Measurements from ENCODE around the gene PLOD1. TPM values are rescaled to one million over a fixed set of nuclear protein-coding genes. Genes with fewer than 3 reads are reported as not detected.
"Not testable (repeated sequence)": the region's sequence is repeated elsewhere in the genome, so short reads cannot be mapped to it uniquely, and the experiment has no call there.

The PLOD1 gene
- 242 and 359 TPM in 2 replicates for total RNA-seq

GRCh38 chr1:11934302-11935056 lies at the start of gene PLOD1:
Gene PLOD1 (plus strand): TSS chr1:11934717. CDS start chr1:11934780, 63 bp downstream.
- peak; percentile 91 for DNase-seq

- no peak for DNase-seq
Measured at GRCh38 chr1:11885916-11886315, 48.6 kb upstream of the PLOD1 start.

- DNase-seq = no peak
Measured at GRCh38 chr1:11886986-11887665, 47.4 kb upstream of the PLOD1 start.

DNA sequence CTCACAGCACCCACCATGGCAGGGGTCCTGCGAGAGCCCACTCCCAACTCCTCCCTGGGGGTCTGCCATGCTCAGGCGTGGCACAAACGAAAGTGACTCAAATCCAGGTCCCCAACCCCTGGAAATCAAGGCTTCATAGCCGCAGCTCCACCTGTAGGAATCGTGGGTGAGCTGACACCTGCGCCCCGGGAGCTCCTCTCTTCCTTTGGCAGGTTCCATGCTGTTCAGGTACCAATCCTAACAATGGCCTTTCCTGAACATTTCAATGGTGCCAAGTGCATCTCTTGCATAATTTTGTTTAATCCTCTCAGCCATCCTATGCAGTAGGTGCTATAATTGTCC lies 46.9 kb upstream of the PLOD1 start:
- no peak for DNase-seq

DNA sequence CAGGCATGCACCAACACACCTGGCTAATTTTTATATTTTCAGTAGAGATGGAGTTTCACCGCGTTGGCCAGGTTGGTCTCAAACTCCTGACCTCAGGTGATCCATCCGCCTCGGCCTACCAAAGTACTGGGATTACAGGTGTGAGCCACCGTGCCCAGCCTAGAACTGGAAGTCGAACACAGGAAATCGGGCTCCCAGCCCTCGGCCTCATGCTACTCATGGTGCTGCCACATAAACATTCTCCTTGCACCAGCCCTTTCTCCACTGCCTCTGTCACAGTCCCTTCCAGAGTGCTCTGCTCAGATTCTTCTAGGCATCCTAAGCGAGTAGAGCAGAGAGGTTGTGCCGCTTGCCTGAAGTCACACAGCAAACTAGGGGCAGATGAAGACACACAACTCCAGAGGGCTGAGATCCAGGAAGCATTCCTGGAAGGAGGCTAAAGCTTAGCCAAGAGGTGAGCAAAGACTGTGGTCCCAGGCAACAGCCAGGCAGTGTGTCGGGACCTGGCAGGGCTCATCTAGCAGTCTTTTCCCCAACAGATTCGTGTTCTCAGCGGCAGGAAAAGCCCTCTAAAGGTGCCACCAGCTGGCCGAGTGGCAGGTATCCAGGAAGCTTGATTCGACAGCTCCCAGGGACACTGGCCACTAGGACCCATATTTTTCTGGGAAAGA lies 46.2 kb upstream of the PLOD1 start:
- no peak for DNase-seq

- DNase-seq = no peak
Measured at GRCh38 chr1:11888877-11889208, 45.7 kb upstream of the PLOD1 start.

DNA sequence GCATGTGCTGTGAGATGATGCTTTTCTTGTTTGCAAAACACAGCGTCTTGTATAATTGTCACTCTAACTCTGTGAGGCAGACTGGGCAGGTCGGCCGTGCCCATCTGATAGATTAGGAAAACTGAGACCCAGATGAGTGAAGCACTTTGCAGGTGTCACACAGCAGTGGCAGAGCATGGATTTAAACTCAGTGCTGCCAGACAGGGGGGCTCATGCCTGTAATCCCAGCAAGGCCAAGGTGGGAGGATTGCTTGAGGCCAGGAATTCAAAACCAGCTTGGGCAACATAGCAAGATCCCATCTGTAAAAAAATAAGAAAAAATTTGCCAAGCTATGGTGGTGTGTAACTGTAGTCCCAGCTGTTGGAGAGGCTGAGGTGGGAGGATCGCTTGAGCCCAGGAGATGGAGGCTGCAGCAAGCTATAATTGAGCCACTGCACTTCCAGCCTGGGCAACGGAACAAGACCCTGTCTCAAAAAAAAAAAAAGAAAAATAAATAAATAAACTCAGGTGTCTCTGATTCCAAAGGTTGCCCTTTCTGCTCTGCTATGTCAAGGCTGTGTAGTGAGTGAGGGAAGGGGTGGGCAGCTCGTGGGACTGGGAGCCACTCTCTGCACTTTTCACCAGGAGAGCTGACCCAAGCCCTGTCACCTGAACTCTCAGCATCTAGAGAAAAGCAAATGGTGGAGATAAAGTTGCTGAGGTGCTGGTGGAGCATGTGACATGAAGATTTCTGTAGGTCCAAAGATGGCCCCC lies 42.9 kb upstream of the PLOD1 start:
- DNase-seq = no peak

GRCh38 chr1:11893907-11894251 lies 40.6 kb upstream of the PLOD1 start:
- peak; percentile 66 for DNase-seq

- not testable (repeated sequence) for DNase-seq
Measured at GRCh38 chr1:11894501-11894900, 40.0 kb upstream of the PLOD1 start.

- DNase-seq = no peak
Measured at GRCh38 chr1:11898086-11898785, 36.3 kb upstream of the PLOD1 start.

DNA sequence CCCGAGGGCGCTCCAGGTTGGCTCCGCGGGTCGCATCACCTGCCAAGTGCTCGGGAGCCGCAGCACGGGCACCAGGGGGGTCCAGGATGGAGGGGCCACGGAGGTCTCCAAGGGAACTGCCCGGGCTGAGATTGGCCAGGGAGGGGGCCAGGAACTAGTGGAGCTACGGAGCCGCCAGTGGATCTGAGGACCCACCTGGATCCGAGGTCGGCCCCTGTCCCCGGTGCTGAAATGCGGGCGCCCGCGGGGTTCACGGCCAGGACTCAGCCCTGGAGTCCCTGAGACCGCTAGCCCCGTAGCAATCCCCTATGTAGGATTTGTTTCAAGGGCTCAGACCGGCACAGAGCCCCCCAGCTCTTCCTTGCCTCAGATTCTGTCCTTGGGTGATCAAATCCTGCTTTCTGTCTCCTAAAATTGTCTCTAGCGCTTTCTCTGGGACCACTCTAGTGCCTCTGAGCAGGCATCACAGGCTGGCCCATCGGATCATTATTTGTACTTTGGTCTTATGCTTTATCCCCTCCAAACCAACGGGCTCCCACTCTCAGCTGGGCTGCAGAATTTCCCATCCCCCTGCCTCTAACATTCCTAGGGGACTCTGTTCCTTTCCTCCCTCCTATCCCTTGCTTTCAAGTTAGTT lies 35.6 kb upstream of the PLOD1 start:
- DNase-seq = peak; percentile 34

- DNase-seq = not testable (repeated sequence)
Measured at GRCh38 chr1:11901446-11901845, 33.1 kb upstream of the PLOD1 start.

GRCh38 chr1:11903210-11903609 lies 31.3 kb upstream of the PLOD1 start:
- DNase-seq = no peak

DNA sequence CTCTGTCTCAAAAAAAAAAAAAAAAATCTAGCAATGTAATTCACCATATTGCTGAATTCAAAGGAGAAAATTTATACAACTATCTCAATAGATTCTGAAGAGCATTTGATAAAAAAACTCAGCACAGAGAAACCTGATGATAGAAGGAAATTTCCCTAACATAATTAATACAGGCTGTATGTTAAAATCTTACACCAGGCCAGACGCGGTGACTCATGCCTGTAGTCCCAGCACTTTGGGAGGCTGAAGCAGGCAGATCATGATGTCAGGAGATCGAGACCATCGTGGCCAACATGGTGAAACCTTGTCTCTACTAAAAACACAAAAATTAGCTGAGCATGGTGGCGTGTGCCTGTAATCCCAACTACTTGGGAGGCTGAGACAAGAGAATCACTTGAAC lies 30.4 kb upstream of the PLOD1 start:
- DNase-seq = not testable (repeated sequence)

DNA sequence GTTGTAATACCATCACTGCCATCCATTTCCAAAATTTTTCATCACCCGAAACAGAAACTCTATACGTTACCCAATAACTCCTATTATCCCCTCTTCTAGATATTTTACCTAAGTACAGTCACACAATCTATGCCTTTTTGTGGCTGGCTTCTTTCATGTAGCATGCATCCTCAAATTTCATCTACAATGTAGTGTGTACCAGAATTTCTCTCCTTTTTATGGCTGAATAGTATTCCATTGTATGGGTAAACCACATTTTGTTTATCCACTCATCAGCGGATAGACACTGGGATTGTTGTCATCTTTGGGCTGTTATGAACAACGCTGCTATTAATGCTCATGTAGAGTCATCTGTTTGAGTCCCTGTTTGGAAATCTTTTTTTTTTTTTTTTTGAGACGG lies 29.5 kb upstream of the PLOD1 start:
- no peak for DNase-seq

- no peak for DNase-seq
Measured at GRCh38 chr1:11906870-11907269, 27.6 kb upstream of the PLOD1 start.

DNA sequence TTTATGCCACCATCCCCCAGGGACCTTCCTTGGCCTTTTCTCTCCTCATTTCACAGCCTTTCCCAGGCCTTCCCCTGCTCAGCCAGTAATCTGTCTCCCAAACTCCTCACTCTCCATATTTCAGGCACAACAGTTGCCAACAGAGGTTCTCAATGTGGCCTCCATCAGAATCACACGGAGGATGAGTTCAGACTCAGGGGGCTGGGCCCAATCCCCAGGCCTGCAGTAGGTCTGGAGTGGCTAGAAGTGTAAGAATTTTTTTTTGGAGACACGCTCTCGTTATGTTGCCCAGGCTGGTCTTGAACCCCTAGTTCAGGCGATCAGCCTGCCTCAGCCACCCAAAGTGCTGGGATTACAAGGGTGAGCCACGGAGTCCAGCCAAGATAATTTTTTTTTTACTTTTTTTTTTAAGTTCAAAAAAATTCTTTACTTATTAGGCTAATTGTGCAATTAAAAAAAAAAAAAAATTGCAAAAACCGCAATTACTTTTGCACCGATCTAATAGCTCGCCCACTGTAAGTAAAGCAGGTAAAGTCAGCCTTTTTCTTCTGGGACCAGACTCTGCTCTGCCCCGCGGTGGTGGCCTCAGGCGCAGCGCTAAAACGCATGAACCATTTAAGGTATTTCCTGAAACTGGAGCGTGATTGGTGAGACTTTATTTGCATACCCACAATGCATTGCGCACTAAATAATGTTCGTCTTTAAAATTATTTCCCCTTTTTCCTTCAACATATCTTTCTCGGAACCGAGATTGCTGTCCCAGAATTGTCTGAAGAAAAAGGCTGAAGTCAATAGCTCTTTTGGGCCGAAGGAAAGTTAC lies 27.0 kb upstream of the PLOD1 start:
- peak; percentile 95 for DNase-seq

- peak; percentile 96 for DNase-seq
Measured at GRCh38 chr1:11908095-11908675, 26.3 kb upstream of the PLOD1 start.

- not testable (repeated sequence) for DNase-seq
Measured at GRCh38 chr1:11910914-11911228, 23.6 kb upstream of the PLOD1 start.

DNA sequence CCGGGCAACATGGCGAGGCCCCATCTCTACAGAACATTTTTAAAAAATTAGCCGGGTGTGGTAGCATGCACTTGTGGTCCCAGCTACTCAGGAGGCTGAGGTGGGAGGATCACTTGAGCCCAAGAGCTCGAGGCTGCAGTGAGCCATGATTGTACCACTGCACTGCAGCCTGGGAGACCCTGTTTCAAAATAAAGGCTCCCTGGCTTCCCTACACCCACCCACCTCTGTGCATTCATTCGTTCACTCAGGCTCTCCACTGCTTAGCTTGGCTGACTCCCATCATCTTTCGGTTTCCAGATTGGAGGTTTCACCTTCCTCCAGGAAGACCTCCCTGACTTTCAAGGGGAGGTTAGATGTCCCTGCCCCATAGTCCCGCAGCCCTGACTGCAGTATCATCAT lies 22.5 kb upstream of the PLOD1 start:
- no peak for DNase-seq
